MM.1S (cell line): ENCODE measurements around the gene PLAAT3.

ENCODE experiments used
- DNase-seq: peaks from one replicate; pipeline ENCODE4 v3.0.0-alpha.2; 2015
- H2AFZ ChIP-seq: fragments of 300-600 bp; sonication (generic); 2 replicates; pipeline ENCODE4 v1.6.0; 2016; ENCODE audit warnings: antibody characterized with exemption, low read length
- H3F3A ChIP-seq: fragments of 300-600 bp; sonication (generic); 2 replicates; pipeline ENCODE4 v1.6.1; 2016; ENCODE audit warnings: mild to moderate bottlenecking, antibody characterized with exemption, low read length, moderate library complexity, mixed read lengths; ENCODE audit not compliant: insufficient read depth
- H3K27ac ChIP-seq: fragments of 300-600 bp; sonication (generic); 2 replicates; pipeline ENCODE4 v1.5.1; 2016; ENCODE audit warnings: mild to moderate bottlenecking, low read length
- H3K27me3 ChIP-seq: fragments of 300-600 bp; sonication (generic); replicated peaks from 2 replicates; pipeline ENCODE4 v1.6.0; 2016; ENCODE audit warnings: low read length; ENCODE audit not compliant: insufficient read depth
- H3K36me3 ChIP-seq: fragments of 300-600 bp; sonication (generic); replicated peaks from 2 replicates; pipeline ENCODE4 v1.6.1; 2016; ENCODE audit warnings: mild to moderate bottlenecking, low read length, mixed read lengths; ENCODE audit not compliant: insufficient read depth
- H3K4me1 ChIP-seq: fragments of 300-600 bp; sonication (generic); 2 replicates; pipeline ENCODE4 v1.6.1; 2016; ENCODE audit warnings: low read length, mixed read lengths
- H3K4me2 ChIP-seq: fragments of 300-600 bp; sonication (generic); 2 replicates; pipeline ENCODE4 v1.6.0; 2016; ENCODE audit warnings: low read depth, low read length
- H3K4me3 ChIP-seq: fragments of 300-600 bp; sonication (generic); 2 replicates; pipeline ENCODE4 v1.5.1; 2016; ENCODE audit warnings: low read length, mixed read lengths
- H3K79me2 ChIP-seq: fragments of 300-600 bp; sonication (generic); 2 replicates; pipeline ENCODE4 v1.6.1; 2016; ENCODE audit warnings: mixed run types, low read length, mixed read lengths
- H3K9ac ChIP-seq: fragments of 300-600 bp; sonication (generic); 2 replicates; pipeline ENCODE4 v1.6.1; 2016; ENCODE audit warnings: low read length, mixed read lengths
- H3K9me2 ChIP-seq: fragments of 300-600 bp; sonication (generic); replicated peaks from 2 replicates; pipeline ENCODE4 v1.6.1; 2016; ENCODE audit warnings: mild to moderate bottlenecking, low read length, mixed read lengths; ENCODE audit not compliant: insufficient read depth
- H3K9me3 ChIP-seq: fragments of 300-600 bp; sonication (generic); replicated peaks from 2 replicates; pipeline ENCODE4 v1.6.1; 2016; ENCODE audit warnings: mild to moderate bottlenecking, low read length, mixed read lengths; ENCODE audit not compliant: insufficient read depth
- H4K20me1 ChIP-seq: fragments of 300-600 bp; sonication (generic); 2 replicates; pipeline ENCODE4 v1.6.1; 2016; ENCODE audit warnings: mild to moderate bottlenecking, low read length, moderate library complexity, mixed read lengths; ENCODE audit not compliant: insufficient read depth
- EZH2 ChIP-seq: fragments of 300-600 bp; sonication (generic); optimal IDR thresholded peaks from 2 replicates; pipeline ENCODE3; 2017; ENCODE audit warnings: low read depth, mild to moderate bottlenecking, antibody characterized with exemption, low read length, mixed read lengths
- EZH2phosphoT487 ChIP-seq: fragments of 300-600 bp; sonication (generic); IDR thresholded peaks from 2 replicates; pipeline ENCODE4 v1.6.1; 2018; ENCODE audit warnings: antibody characterized with exemption, low read length
- TF ChIP-seq, protein P1 (sequence below): fragments of 300-600 bp; sonication (generic); IDR thresholded peaks from 2 replicates; pipeline ENCODE4 v1.5.1; 2016; ENCODE audit warnings: antibody characterized with exemption, low read length, mixed read lengths

The PLAAT3 gene

DNA sequence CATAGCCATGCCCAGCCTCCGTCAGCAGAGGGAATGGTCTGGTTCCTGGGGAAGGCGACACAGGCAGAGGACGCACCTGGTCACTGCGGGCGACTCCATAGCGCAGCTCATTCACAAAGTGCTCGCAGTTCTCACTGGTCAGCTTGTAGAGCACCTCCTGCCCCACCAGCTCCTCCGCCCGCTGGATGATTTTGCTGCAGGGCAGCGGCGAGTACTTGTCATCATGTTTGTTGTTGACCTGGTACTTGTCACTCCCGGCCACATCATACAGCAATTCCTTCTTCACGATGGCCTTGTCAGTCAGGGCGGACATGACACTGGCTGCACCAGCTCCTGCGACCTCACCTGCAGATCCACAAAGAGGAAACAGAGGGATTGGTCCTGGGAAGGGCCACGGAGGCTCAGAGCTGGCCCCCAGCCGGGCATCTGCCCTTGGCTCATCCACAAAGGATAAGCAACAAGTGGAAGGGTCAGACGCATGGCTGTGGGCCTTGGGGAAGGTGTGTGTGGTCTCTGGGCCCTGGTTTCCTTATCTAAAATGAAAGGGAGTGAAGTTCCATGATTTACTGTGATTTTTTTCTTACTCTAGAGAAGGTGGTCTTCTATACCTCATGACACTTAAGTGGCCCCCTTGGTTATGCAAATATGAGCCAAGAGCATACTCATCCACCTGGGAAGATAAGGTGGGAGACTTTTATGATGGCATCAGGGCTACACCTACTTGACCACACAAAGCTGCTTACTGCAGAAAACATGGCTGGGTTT, 24.0 kb downstream of the PLAAT3 start:
- H3K9me3 ChIP-seq: no peaks in the 10 kb centered on the region
- TF ChIP-seq, protein P1, sequence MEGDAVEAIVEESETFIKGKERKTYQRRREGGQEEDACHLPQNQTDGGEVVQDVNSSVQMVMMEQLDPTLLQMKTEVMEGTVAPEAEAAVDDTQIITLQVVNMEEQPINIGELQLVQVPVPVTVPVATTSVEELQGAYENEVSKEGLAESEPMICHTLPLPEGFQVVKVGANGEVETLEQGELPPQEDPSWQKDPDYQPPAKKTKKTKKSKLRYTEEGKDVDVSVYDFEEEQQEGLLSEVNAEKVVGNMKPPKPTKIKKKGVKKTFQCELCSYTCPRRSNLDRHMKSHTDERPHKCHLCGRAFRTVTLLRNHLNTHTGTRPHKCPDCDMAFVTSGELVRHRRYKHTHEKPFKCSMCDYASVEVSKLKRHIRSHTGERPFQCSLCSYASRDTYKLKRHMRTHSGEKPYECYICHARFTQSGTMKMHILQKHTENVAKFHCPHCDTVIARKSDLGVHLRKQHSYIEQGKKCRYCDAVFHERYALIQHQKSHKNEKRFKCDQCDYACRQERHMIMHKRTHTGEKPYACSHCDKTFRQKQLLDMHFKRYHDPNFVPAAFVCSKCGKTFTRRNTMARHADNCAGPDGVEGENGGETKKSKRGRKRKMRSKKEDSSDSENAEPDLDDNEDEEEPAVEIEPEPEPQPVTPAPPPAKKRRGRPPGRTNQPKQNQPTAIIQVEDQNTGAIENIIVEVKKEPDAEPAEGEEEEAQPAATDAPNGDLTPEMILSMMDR: no peak
- TF ChIP-seq EZH2phosphoT487: no peak
- no peak for TF ChIP-seq EZH2
- H3K27me3 ChIP-seq: no peaks in the 10 kb centered on the region
- H3K36me3 ChIP-seq: no peaks in the 10 kb centered on the region
- H3K9ac ChIP-seq: no peak overlapping the region
- no peaks in the 10 kb centered on the region for H4K20me1 ChIP-seq
- DNase-seq: no peak
- no peaks in the 10 kb centered on the region for H3K4me1 ChIP-seq
- H3K9me2 ChIP-seq: no peaks in the 10 kb centered on the region
- no peaks in the 10 kb centered on the region for H3F3A ChIP-seq
- H3K27ac ChIP-seq: no peak overlapping the region
- no peak overlapping the region for H2AFZ ChIP-seq
- H3K4me2 ChIP-seq: no peak overlapping the region
- H3K4me3 ChIP-seq: no peak overlapping the region
- H3K79me2 ChIP-seq: no peaks in the 10 kb centered on the region

DNA sequence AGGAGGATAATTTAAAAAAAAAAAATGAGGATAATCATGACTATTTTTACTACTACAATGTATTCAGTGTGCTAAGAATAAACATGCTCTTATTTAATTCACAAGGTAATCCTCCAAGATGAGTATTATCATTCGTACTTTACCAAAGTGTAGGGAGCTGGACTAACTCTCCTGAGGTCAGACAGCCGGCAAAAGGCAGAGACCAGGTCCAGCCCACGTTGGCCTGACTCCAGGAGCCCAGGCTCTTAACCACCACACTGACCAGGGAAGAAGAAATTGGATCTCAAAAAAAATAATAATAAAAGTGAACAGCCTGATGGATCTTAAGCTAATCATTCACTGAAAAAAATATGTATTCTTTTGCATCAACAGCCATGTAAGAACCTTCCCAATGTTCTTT, 25.2 kb downstream of the PLAAT3 start:
- Histone ChIP-seq H3K36me3 (no peaks in the 10 kb centered on the region), H4K20me1 (no peaks in the 10 kb centered on the region), H3K4me2 (no peak overlapping the region), H3F3A (no peaks in the 10 kb centered on the region), H3K27ac (no peak overlapping the region), H3K27me3 (no peaks in the 10 kb centered on the region), H3K9me3 (no peaks in the 10 kb centered on the region), H3K4me3 (no peak overlapping the region), H2AFZ (no peak overlapping the region), H3K9me2 (no peaks in the 10 kb centered on the region), H3K9ac (no peak overlapping the region), H3K4me1 (no peaks in the 10 kb centered on the region), H3K79me2 (no peaks in the 10 kb centered on the region)
- DNase-seq: no peak
- no peak for TF ChIP-seq EZH2
- no peak for TF ChIP-seq EZH2phosphoT487
- TF ChIP-seq, protein P1: no peak

DNA sequence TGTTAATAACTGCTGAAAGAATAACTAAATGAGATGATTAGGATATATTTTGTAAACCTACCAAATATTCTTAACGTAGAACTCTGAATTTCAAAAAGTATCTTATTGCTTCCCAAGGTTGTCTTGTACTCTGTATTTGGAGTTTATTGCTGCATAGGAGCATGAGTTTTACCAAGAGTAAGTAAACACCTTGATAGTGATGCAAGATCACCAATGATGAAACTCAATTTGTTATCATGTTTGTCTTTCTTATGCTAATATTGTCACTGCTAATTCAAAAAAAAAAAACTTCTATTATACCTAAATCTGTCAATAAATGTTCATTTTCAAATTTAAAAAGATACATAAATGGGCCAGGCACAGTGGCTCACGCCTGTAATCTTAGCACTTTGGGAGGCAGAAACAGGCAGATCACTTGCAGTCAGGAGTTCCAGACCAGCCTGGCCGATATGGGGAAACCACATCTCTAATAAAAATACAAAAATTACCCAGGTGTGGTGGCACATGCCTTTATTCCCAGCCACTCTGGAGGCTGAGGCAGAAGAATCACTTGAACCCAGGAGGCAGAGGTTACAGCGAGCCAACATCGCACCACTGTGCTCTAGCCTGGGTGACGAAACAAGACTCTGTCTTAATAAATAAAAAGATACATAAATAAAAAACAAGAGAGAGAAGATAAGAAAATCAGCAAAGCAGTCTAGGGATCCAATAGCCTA, 27.6 kb downstream of the PLAAT3 start:
- H3K36me3 ChIP-seq: no peaks in the 10 kb centered on the region

More for the DNA sequence above, 27.6 kb downstream of the PLAAT3 start:
- Histone ChIP-seq H3K9ac (no peak overlapping the region), H3K79me2 (no peaks in the 10 kb centered on the region), H4K20me1 (no peaks in the 10 kb centered on the region), H3F3A (no peaks in the 10 kb centered on the region), H3K27me3 (no peaks in the 10 kb centered on the region), H2AFZ (no peak overlapping the region), H3K9me2 (no peaks in the 10 kb centered on the region), H3K4me3 (no peak overlapping the region), H3K4me2 (no peak overlapping the region), H3K27ac (no peak overlapping the region), H3K4me1 (0 out of 2 replicates have a peak, but pooled peaks cover 6% of the 10 kb centered on the region), H3K9me3 (no peaks in the 10 kb centered on the region)
- TF ChIP-seq EZH2 (no peak), EZH2phosphoT487 (no peak)
- TF ChIP-seq, protein P1: no peak
- no peak for DNase-seq
